Endothelial cell of umbilical vein (primary cell): ENCODE data around the gene KPNA1. TPM values are rescaled to one million over a fixed set of nuclear protein-coding genes. Genes with fewer than 3 reads are reported as not detected.

Source experiments
- BruUV-seq: library from RNA; stranded (reverse); fragments of 400-500 nt; replicated peaks from 2 replicates; lab custom pipeline; 2021; lab: Mats Ljungman, UMichigan
- CTCF ChIA-PET: fragments of 300-600, 350-600 bp; sonication (Branson Sonifier 250); formaldehyde crosslinking; loops from one replicate; lab custom pipeline; 2021; ENCODE audit warnings: antibody characterized with exemption, inconsistent platforms; lab: Charles Lee
- POLR2A ChIA-PET: fragments of 300-600, 350-600 bp; sonication (Branson Sonifier 250); formaldehyde crosslinking; loops from one replicate; lab custom pipeline; 2021; ENCODE audit warnings: antibody characterized with exemption, inconsistent platforms; lab: Charles Lee
- DNase-seq: peaks from one replicate; pipeline ENCODE4 v3.0.0-alpha.2; 2011; ENCODE audit warnings: low read depth, low spot score
- FAIRE-seq: peaks from 2 replicates; lab custom pipeline; 2011; peaks lifted over from hg19 to GRCh38; lab: Jason Lieb, UNC
- H2AFZ ChIP-seq: 2 replicates; pipeline ENCODE4 v1.6.0; 2012; ENCODE audit warnings: low read depth, low read length, control low read depth, inconsistent platforms
- H3K27ac ChIP-seq: 2 replicates; pipeline ENCODE4 v1.5.1; 2011; ENCODE audit warnings: low read depth, mild to moderate bottlenecking, control low read depth, low read length, moderate library complexity; ENCODE audit not compliant: insufficient read depth
- H3K27me3 ChIP-seq, 2 experiments: 2 replicates each; pipeline versions ENCODE4 v1.6.0 to v1.6.1; 2011; ENCODE audit warnings: low read length in 2 of 2, mixed read lengths in 1 of 2; ENCODE audit not compliant: control insufficient read depth in 2 of 2, insufficient read depth in 2 of 2
- H3K36me3 ChIP-seq, 2 experiments: 2 replicates in 1 of 2; 3 replicates in 1 of 2; pipeline ENCODE4 v1.5.1; 2011; ENCODE audit warnings: low read length in 2 of 2, mild to moderate bottlenecking in 1 of 2, moderate library complexity in 1 of 2; ENCODE audit not compliant: control insufficient read depth in 2 of 2, insufficient read depth in 2 of 2; ENCODE audit errors: extremely low read depth in 1 of 2
- H3K4me1 ChIP-seq: 3 replicates; pipeline ENCODE4 v1.5.1; 2011; ENCODE audit warnings: mild to moderate bottlenecking, low read length; ENCODE audit not compliant: control insufficient read depth, insufficient read depth; ENCODE audit errors: extremely low read depth
- H3K4me2 ChIP-seq: 2 replicates; pipeline ENCODE4 v1.6.1; 2011; ENCODE audit warnings: low read length, control low read depth, mixed read lengths; ENCODE audit not compliant: insufficient read depth
- H3K4me3 ChIP-seq, 3 experiments: fragments of 200-600 bp in 1 of 3; sonication (generic), shearing (Covaris generic) in 1 of 3; replicated peaks in 1 of 3; 2 replicates each; pipeline ENCODE4 v1.5.1; 2011 to 2016; ENCODE audit warnings: control low read depth in 3 of 3, low read length in 3 of 3, mild to moderate bottlenecking in 2 of 3, inconsistent platforms in 1 of 3, low read depth in 1 of 3, moderate library complexity in 1 of 3; ENCODE audit not compliant: insufficient read depth in 1 of 3
- H3K79me2 ChIP-seq: 2 replicates; pipeline ENCODE4 v1.6.0; 2012; ENCODE audit warnings: low read length, inconsistent platforms; ENCODE audit not compliant: control insufficient read depth, insufficient read depth
- H3K9ac ChIP-seq: replicated peaks from 2 replicates; pipeline ENCODE3; 2011; ENCODE audit warnings: low read length, control low read depth; ENCODE audit not compliant: insufficient read depth; ENCODE audit errors: extremely low read depth
- H3K9me1 ChIP-seq: replicated peaks from 3 replicates; pipeline ENCODE4 v1.6.0; 2011; ENCODE audit warnings: mild to moderate bottlenecking, low read length; ENCODE audit not compliant: control insufficient read depth, insufficient read depth; ENCODE audit errors: extremely low read depth
- H3K9me3 ChIP-seq: replicated peaks from 2 replicates; pipeline ENCODE4 v1.5.1; 2012; ENCODE audit warnings: low read length, inconsistent platforms; ENCODE audit not compliant: control insufficient read depth, insufficient read depth
- H4K20me1 ChIP-seq: replicated peaks from 2 replicates; pipeline ENCODE3; 2011; ENCODE audit warnings: mild to moderate bottlenecking, low read length; ENCODE audit not compliant: control insufficient read depth, insufficient read depth; ENCODE audit errors: extremely low read depth
- EZH2 ChIP-seq: IDR thresholded peaks from 2 replicates; pipeline ENCODE4 v1.6.1; 2012; ENCODE audit warnings: borderline replicate concordance, low read depth, mild to moderate bottlenecking, moderate library complexity, low read length, inconsistent platforms; ENCODE audit not compliant: severe bottlenecking
- GATA2 ChIP-seq: IDR thresholded peaks from 2 replicates; pipeline ENCODE4 v1.7.0; 2011; ENCODE audit warnings: low read depth, mild to moderate bottlenecking, moderate library complexity, mixed read lengths, low read length; ENCODE audit not compliant: insufficient read length, insufficient read depth
- MYC ChIP-seq: IDR thresholded peaks from one replicate; pipeline ENCODE4 v1.6.1; 2011; ENCODE audit warnings: mild to moderate bottlenecking, low read depth, low read length
- POLR2A ChIP-seq: IDR thresholded peaks from 2 replicates; pipeline ENCODE4 v1.6.1; 2012; ENCODE audit warnings: low read depth, mild to moderate bottlenecking, control low read depth, low read length
- POLR2AphosphoS5 ChIP-seq: IDR thresholded peaks from 2 replicates; pipeline ENCODE4 v1.6.1; 2012; ENCODE audit warnings: low read depth, mild to moderate bottlenecking, control low read depth, low read length, moderate library complexity; ENCODE audit not compliant: insufficient read depth
- dilution Hi-C: fragments of 300-500 bp; cut with MboI; formaldehyde crosslinking; loops from one replicate; pipeline ENCODE4 v1.15.0; 2019; ENCODE audit warnings: low sequenced_read_pairs; ENCODE audit not compliant: extremely low pct_ligation_motif_present
- intact Hi-C: fragments of 100-400 bp; cut with micrococcal nuclease; formaldehyde crosslinking; loops from one replicate; pipeline ENCODE4 v1.10.0; 2022
- polyA plus RNA-seq, 4 experiments: library from polyadenylated mRNA; depleted of rRNA in 3 of 4; stranded (reverse) in 3 of 4; unstranded in 1 of 4; fragments of >200 nt; gene quantifications; 2 replicates each; pipeline versions ENCODE4 v1.2.1 to v1.2.3, GENCODE V29; 2011 to 2012; ENCODE audit warnings: missing spikeins in 1 of 4
- total RNA-seq: library from RNA; stranded (reverse); gene quantifications from 2 replicates; pipeline ENCODE4 v1.2.3, GENCODE V29; 2021
- TF ChIP-seq, protein P1 (sequence below): IDR thresholded peaks from 2 replicates; pipeline ENCODE4 v1.6.1; 2011; ENCODE audit not compliant: insufficient read depth, insufficient read length
- TF ChIP-seq, protein P2 (sequence below), 2 donors: IDR thresholded peaks; 1 replicate in 1 of 2; 2 replicates in 1 of 2; pipeline ENCODE4 v1.5.1; 2011; ENCODE audit warnings: low read length in 2 of 2, mild to moderate bottlenecking in 2 of 2, moderate library complexity in 2 of 2, control low read depth in 1 of 2, inconsistent platforms in 1 of 2, low read depth in 1 of 2; ENCODE audit not compliant: insufficient read depth in 1 of 2; ENCODE audit errors: extremely low read depth in 1 of 2

KPNA1 gene
- total and polyA plus RNA-seq, 2 donors (not counting 3 experiments of a cell fraction or from before 2014, with no cell fraction given) = 24.4 to 110 TPM

DNA sequence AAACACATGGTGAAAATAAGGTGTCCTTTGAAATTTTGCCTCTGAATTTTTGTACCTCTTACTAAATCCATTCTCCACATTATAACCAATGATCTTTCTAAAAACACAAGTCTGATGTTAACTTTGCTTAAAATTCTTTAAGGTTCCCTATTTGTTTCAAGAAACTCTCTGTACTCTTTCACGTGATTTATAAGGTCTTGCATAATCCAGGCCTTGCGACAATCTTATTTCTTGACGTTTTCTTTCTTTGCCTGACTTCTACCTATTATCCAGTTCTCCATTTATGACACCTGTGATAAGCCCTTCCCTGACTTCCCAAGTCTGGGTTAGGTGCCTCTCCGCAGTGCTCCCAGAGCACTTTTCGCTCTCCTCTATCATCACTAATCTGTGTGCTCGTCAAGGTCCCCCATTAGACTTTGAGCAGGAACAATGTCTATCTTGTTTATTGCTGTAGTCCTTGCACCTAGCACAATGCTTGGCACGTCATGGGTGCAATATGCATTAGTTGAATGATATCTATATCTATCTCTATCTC is 24.3 kb upstream of the KPNA1 start:
- intact Hi-C loops = no loop called here
- FAIRE-seq = no peak
- POLR2A ChIA-PET = no interaction called here

DNA sequence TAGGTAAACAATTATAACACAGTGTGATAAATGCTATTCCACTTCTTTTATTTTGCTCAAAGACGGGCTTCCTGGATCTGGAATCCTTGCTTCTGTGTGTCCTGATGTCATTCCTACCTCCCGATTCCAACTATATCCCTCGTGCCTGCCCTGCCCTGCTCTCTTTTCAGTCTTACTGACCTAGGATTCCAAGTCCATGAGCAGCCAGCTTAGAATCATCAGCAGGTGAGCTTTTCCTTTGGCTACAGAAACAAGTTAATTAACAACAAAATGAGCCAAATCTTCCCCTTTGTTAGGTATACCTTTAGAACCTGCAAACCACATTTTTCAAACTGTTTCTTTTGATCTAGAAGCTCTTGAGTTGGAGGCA is 21.9 kb upstream of the KPNA1 start:
- POLR2A ChIA-PET = no interaction called here
- Histone ChIP-seq H4K20me1 (no peaks in the 10 kb centered on the region), H3K9ac (no peak overlapping the region), H3K79me2 (no peaks in the 10 kb centered on the region), H3K9me3 (no peaks in the 10 kb centered on the region), H3K27ac (no peak overlapping the region), H3K9me1 (no peaks in the 10 kb centered on the region), H3K27me3 (no peaks in the 10 kb centered on the region), H3K4me1 (no peaks in the 10 kb centered on the region), H3K4me2 (no peak overlapping the region), H3K36me3 (peaks cover 4 to 5% of the 10 kb centered on the region in 2 experiments), H3K4me3 (no peak overlapping the region), H2AFZ (no peak overlapping the region)
- no peak for TF ChIP-seq POLR2A
- TF ChIP-seq, protein P1, sequence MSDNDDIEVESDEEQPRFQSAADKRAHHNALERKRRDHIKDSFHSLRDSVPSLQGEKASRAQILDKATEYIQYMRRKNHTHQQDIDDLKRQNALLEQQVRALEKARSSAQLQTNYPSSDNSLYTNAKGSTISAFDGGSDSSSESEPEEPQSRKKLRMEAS = no peak
- TF ChIP-seq EZH2 = no peak
- TF ChIP-seq, protein P2, sequence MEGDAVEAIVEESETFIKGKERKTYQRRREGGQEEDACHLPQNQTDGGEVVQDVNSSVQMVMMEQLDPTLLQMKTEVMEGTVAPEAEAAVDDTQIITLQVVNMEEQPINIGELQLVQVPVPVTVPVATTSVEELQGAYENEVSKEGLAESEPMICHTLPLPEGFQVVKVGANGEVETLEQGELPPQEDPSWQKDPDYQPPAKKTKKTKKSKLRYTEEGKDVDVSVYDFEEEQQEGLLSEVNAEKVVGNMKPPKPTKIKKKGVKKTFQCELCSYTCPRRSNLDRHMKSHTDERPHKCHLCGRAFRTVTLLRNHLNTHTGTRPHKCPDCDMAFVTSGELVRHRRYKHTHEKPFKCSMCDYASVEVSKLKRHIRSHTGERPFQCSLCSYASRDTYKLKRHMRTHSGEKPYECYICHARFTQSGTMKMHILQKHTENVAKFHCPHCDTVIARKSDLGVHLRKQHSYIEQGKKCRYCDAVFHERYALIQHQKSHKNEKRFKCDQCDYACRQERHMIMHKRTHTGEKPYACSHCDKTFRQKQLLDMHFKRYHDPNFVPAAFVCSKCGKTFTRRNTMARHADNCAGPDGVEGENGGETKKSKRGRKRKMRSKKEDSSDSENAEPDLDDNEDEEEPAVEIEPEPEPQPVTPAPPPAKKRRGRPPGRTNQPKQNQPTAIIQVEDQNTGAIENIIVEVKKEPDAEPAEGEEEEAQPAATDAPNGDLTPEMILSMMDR (IDR thresholded peaks at IDR 0.05; ENCODE audit: extremely low read depth in 1 of 2, insufficient read depth in 1 of 2, low read depth in 1 of 2, low read length in 2 of 2) = no peak
- no peak for TF ChIP-seq MYC
- TF ChIP-seq GATA2 = no peak
- TF ChIP-seq POLR2AphosphoS5 = no peak
- dilution Hi-C loops = no loop called here
- DNase-seq (no peak), FAIRE-seq (peak; percentile 12)
- BruUV-seq = no TSS peak
- CTCF ChIA-PET = no interaction called here
- intact Hi-C loops = no loop called here

More for the DNA sequence above, 24.3 kb upstream of the KPNA1 start:
- Histone ChIP-seq H3K4me1 (no peaks in the 10 kb centered on the region), H3K4me2 (no peak overlapping the region), H4K20me1 (no peaks in the 10 kb centered on the region), H2AFZ (no peak overlapping the region), H3K36me3 (peaks cover 1 to 4% of the 10 kb centered on the region in 2 experiments), H3K79me2 (no peaks in the 10 kb centered on the region), H3K4me3 (no peak overlapping the region), H3K27me3 (no peaks in the 10 kb centered on the region), H3K9me1 (no peaks in the 10 kb centered on the region), H3K27ac (no peak overlapping the region), H3K9me3 (no peaks in the 10 kb centered on the region), H3K9ac (no peak overlapping the region)
- no TSS peak for BruUV-seq
- dilution Hi-C loops = no loop called here
- TF ChIP-seq GATA2 (no peak), EZH2 (no peak)
- CTCF ChIA-PET = no interaction called here
- no peak for DNase-seq
